Activated B cell treated with CpG ODN at 0.5 μM for 24 hours (primary cell): ENCODE measurements around the gene AGXT2. TPM values are rescaled to one million over a fixed set of nuclear protein-coding genes. Genes with fewer than 3 reads are reported as not detected.

Experiments used
- ATAC-seq: fragments of 200-7000 bp; cut with Tn5 transposase; one replicate; pipeline ENCODE4 v1.10.0; 2021; ENCODE audit warnings: low read depth, mild to moderate bottlenecking, moderate library complexity
- CTCF ChIA-PET: fragments of 350-600 bp; sonication (Branson Sonifier 250); formaldehyde crosslinking; loops from one replicate; lab custom pipeline; 2021; ENCODE audit warnings: antibody characterized with exemption; lab: Charles Lee
- POLR2A ChIA-PET: fragments of 350-600 bp; sonication (Branson Sonifier 250); formaldehyde crosslinking; loops from one replicate; lab custom pipeline; 2021; ENCODE audit warnings: antibody characterized with exemption; lab: Charles Lee
- DNase-seq: peaks from one replicate; pipeline ENCODE4 v3.0.0; 2022
- H3K27ac Mint-ChIP-seq: one replicate; pipeline ENCODE4 v1.8.0; 2020; ENCODE audit warnings: mixed read lengths
- H3K27me3 Mint-ChIP-seq: one replicate; pipeline ENCODE4 v1.8.0; 2021; ENCODE audit warnings: mixed read lengths
- H3K36me3 Mint-ChIP-seq: one replicate; pipeline ENCODE4 v1.8.0; 2021; ENCODE audit warnings: low read depth, mixed read lengths
- H3K4me1 Mint-ChIP-seq: one replicate; pipeline ENCODE4 v1.8.0; 2021; ENCODE audit warnings: mixed read lengths
- H3K4me3 Mint-ChIP-seq: one replicate; pipeline ENCODE4 v1.8.0; 2020; ENCODE audit warnings: mild to moderate bottlenecking, mixed read lengths
- H3K9me3 Mint-ChIP-seq: one replicate; pipeline ENCODE4 v1.8.0; 2020; ENCODE audit warnings: mixed read lengths
- CTCF ChIP-seq: fragments of 200-600 bp; IDR thresholded peaks from one replicate; pipeline ENCODE4 v1.8.0; 2022; ENCODE audit warnings: antibody characterized with exemption, mild to moderate bottlenecking
- intact Hi-C: fragments of 100-400 bp; cut with micrococcal nuclease; formaldehyde crosslinking; loops from one replicate; pipeline ENCODE4 v1.15.1; 2024
- total RNA-seq: library from RNA; stranded (reverse); gene quantifications from 2 replicates; pipeline ENCODE4 v1.2.3, GENCODE V29; 2022

AGXT2 gene
- total RNA-seq, 1 donor from 2014 or later: not detected

GRCh38 chr5:35010676-35011075 lies 37.1 kb downstream of the AGXT2 start:
- H3K27me3 Mint-ChIP-seq: peaks cover 6% of the 10 kb centered on the region
- ATAC-seq (no peak), DNase-seq (no peak)
- no peak overlapping the region for H3K27ac Mint-ChIP-seq
- intact Hi-C loops: no loop called here
- H3K36me3 Mint-ChIP-seq: no peaks in the 10 kb centered on the region
- no peak for TF ChIP-seq CTCF
- no peak overlapping the region for H3K4me3 Mint-ChIP-seq
- H3K4me1 Mint-ChIP-seq: no peaks in the 10 kb centered on the region
- POLR2A ChIA-PET: interaction anchor here (0.7 kb wide), 1 partner anchor 403 kb away, joined by 5 read pairs; no protein-coding TSS in a partner anchor
- CTCF ChIA-PET: no interaction called here
- no peaks in the 10 kb centered on the region for H3K9me3 Mint-ChIP-seq

GRCh38 chr5:35009657-35010056 lies 38.1 kb downstream of the AGXT2 start:
- TF ChIP-seq CTCF: no peak
- intact Hi-C loops: no loop called here
- Mint-ChIP-seq H3K4me1 (no peaks in the 10 kb centered on the region), H3K27ac (no peak overlapping the region), H3K27me3 (peaks cover 10% of the 10 kb centered on the region), H3K4me3 (no peak overlapping the region), H3K9me3 (no peaks in the 10 kb centered on the region), H3K36me3 (no peaks in the 10 kb centered on the region)
- POLR2A ChIA-PET: no interaction called here
- ATAC-seq: no peak
- no peak for DNase-seq
- CTCF ChIA-PET: no interaction called here

- H3K4me1 Mint-ChIP-seq: no peaks in the 10 kb centered on the region
- no peak overlapping the region for H3K4me3 Mint-ChIP-seq
- intact Hi-C loops: no loop called here
- DNase-seq (no peak), ATAC-seq (no peak)
- no peaks in the 10 kb centered on the region for H3K36me3 Mint-ChIP-seq
- no peak for TF ChIP-seq CTCF
- no peak overlapping the region for H3K27ac Mint-ChIP-seq
- ChIA-PET CTCF (no interaction called here), POLR2A (no interaction called here)
- H3K27me3 Mint-ChIP-seq: peaks cover 15% of the 10 kb centered on the region
- H3K9me3 Mint-ChIP-seq: no peaks in the 10 kb centered on the region
These were observed 38.7 kb downstream of the AGXT2 start for GRCh38 chr5:35009019-35009418.

- Mint-ChIP-seq H3K36me3 (no peaks in the 10 kb centered on the region), H3K9me3 (no peaks in the 10 kb centered on the region), H3K27ac (no peak overlapping the region), H3K4me1 (no peaks in the 10 kb centered on the region), H3K4me3 (no peak overlapping the region), H3K27me3 (peaks cover 16% of the 10 kb centered on the region)
- intact Hi-C loops: no loop called here
- no peak for ATAC-seq
- CTCF ChIA-PET: interaction anchor here (1.3 kb wide), 1 partner anchor 530 kb away, joined by 3 read pairs; no protein-coding TSS in a partner anchor
- no peak for DNase-seq
- POLR2A ChIA-PET: no interaction called here
- TF ChIP-seq CTCF: no peak
These were observed 43.0 kb downstream of the AGXT2 start for GRCh38 chr5:35004771-35005170.

- intact Hi-C loops: no loop called here
- Mint-ChIP-seq H3K36me3 (no peaks in the 10 kb centered on the region), H3K4me3 (no peak overlapping the region), H3K4me1 (no peaks in the 10 kb centered on the region), H3K27ac (no peak overlapping the region), H3K27me3 (peaks cover 16% of the 10 kb centered on the region), H3K9me3 (no peaks in the 10 kb centered on the region)
- CTCF ChIA-PET: interaction anchor here (0.7 to 1.6 kb wide), 4 partner anchors 11 to 530 kb away, joined by 3 to 11 read pairs (median 4); no protein-coding TSS in a partner anchor
- DNase-seq (no peak), ATAC-seq (no peak)
- POLR2A ChIA-PET: no interaction called here
- TF ChIP-seq CTCF: no peak
These were observed 43.5 kb downstream of the AGXT2 start for GRCh38 chr5:35004200-35004599.
